Lower lobe of right lung (tissue), 2 donors: ENCODE data around the gene COX6B2. TPM values are rescaled to one million over a fixed set of nuclear protein-coding genes. Genes with fewer than 3 reads are reported as not detected.

Experiments used
- ATAC-seq, 2 donors: fragments of 200-7000 bp; cut with Tn5 transposase; one replicate each; pipeline ENCODE4 v1.9.1; 2020 to 2022; ENCODE audit warnings: mild to moderate bottlenecking in 2 of 2, moderate library complexity in 2 of 2
- DNase-seq: peaks from one replicate; pipeline ENCODE4 v3.0.0-alpha.2; 2020
- H3K27ac ChIP-seq: fragments of 200-600 bp; one replicate; pipeline ENCODE4 v1.8.0; 2022
- H3K27me3 ChIP-seq: fragments of 200-600 bp; one replicate; pipeline ENCODE4 v1.8.0; 2022; ENCODE audit warnings: low read depth
- H3K36me3 ChIP-seq: fragments of 200-600 bp; one replicate; pipeline ENCODE4 v1.8.0; 2022; ENCODE audit warnings: mild to moderate bottlenecking
- H3K4me1 ChIP-seq: fragments of 200-600 bp; one replicate; pipeline ENCODE4 v1.8.0; 2022
- H3K4me3 ChIP-seq: fragments of 200-600 bp; one replicate; pipeline ENCODE4 v1.8.0; 2022; ENCODE audit warnings: mild to moderate bottlenecking
- H3K9me3 ChIP-seq: fragments of 200-600 bp; one replicate; pipeline ENCODE4 v1.8.0; 2022
- intact Hi-C: fragments of 100-400 bp; cut with DNase I; formaldehyde crosslinking; loops from one replicate; pipeline ENCODE4 v1.11.0; 2022
- total RNA-seq: library from RNA; stranded (reverse); fragmentation: NEBNext Ultra II Directional; extraction: Animal tissue kit (Norgen Biotek cat#: 25700); gene quantifications from one replicate; pipeline ENCODE4 v1.2.1, GENCODE V29; 2021
- TF ChIP-seq, protein P1 (sequence below): fragments of 200-600 bp; IDR thresholded peaks from one replicate; pipeline ENCODE4 v1.8.0; 2022; ENCODE audit warnings: antibody characterized with exemption, mild to moderate bottlenecking
- donor health status: DM: no; HTN: yes; CAD: no; lungs with severe emphysema.

Gene COX6B2
- total RNA-seq, 1 donor from 2014 or later = not detected

DNA sequence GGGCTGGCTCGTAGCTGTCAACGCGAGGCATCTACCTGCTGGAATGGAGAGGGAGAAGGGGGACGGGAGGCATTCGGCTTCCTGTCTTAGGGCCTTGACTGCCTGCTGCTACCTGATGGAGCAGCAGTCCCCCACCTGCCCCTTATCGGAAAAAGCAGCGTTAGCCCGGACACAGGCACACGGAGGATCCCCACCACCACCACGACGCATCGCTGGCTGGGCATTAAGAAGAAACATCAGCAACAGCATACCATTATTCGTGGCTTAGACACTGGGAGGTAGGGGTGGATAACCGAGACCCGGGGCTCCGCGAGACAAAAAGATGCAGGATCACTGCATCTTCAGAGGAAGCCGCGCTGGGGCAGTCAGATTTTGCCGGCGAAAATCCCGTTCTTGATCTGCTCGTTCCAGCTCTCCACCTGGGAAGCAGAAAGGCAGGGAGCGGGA, 1.1 kb downstream of the COX6B2 start:
- TF ChIP-seq, protein P1, sequence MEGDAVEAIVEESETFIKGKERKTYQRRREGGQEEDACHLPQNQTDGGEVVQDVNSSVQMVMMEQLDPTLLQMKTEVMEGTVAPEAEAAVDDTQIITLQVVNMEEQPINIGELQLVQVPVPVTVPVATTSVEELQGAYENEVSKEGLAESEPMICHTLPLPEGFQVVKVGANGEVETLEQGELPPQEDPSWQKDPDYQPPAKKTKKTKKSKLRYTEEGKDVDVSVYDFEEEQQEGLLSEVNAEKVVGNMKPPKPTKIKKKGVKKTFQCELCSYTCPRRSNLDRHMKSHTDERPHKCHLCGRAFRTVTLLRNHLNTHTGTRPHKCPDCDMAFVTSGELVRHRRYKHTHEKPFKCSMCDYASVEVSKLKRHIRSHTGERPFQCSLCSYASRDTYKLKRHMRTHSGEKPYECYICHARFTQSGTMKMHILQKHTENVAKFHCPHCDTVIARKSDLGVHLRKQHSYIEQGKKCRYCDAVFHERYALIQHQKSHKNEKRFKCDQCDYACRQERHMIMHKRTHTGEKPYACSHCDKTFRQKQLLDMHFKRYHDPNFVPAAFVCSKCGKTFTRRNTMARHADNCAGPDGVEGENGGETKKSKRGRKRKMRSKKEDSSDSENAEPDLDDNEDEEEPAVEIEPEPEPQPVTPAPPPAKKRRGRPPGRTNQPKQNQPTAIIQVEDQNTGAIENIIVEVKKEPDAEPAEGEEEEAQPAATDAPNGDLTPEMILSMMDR = no peak

DNA sequence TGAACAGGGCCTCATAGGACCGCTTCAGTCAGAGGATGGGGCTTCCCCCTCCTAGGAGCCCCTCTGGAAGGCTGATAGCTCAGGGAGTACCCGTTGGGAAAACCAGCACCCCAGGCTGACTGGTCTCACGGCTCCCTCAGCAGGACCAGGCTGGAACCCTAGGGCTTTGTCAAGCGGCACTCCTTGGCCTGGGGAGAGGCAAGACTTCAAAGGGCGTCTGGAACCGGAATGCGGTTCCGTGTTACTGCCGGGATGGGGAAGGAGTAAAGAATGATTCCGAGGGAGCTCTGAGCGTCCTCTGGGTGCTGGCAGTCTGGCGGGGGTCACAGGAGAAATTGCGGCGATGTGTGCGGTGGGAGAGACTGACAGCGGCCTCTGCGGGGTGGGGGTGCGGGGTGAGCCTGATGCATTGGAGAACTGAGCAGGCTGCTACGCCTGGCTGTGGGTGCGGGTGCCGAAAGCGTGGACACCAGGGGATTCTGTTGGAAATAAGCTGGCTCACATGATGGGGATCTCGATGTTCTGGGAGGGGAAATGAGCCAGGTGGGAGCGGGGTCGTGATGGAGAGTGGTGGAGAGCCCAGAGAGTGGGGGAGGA, 1.9 kb downstream of the COX6B2 start:
- Histone ChIP-seq H3K4me3 (no peak overlapping the region), H3K27ac (no peak overlapping the region), H3K36me3 (no peaks in the 10 kb centered on the region), H3K27me3 (peaks cover 61% of the 10 kb centered on the region), H3K9me3 (no peaks in the 10 kb centered on the region), H3K4me1 (peaks cover 8% of the 10 kb centered on the region)
- intact Hi-C loops = no loop called here
- TF ChIP-seq, protein P1 = no peak
- DNase-seq = no peak
- ATAC-seq = no peak

More for the DNA sequence above, 1.1 kb downstream of the COX6B2 start:
- Histone ChIP-seq H3K9me3 (no peaks in the 10 kb centered on the region), H3K27ac (no peak overlapping the region), H3K4me1 (peaks cover 8% of the 10 kb centered on the region), H3K36me3 (no peaks in the 10 kb centered on the region), H3K4me3 (peak overlapping the region; percentile 53), H3K27me3 (peaks cover 61% of the 10 kb centered on the region)
- intact Hi-C loops = no loop called here
- ATAC-seq (no peak), DNase-seq (no peak)

DNA sequence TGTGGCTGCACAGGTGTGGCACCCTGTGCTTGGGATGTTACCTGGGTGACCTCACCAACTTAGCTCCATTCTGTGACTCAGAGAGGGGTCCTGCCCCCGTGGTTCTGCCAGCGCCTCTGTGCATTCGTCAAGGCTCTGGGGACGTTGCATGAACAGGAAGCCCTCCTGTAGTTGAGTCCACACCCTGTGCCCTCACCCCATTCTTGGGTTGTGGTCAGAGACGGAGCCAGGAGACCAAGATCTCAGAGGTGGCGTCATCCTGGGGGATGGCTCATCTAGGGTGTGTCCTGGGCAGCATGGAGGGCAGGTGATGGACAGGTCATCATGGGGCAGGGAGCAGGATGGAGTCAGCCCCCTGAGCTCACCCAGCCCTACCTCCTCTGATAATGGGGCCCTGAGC, 2.5 kb downstream of the COX6B2 start:
- ATAC-seq (no peak), DNase-seq (no peak)
- peaks cover 8% of the 10 kb centered on the region for H3K4me1 ChIP-seq
- no peak overlapping the region for H3K4me3 ChIP-seq
- TF ChIP-seq, protein P1 = no peak
- H3K36me3 ChIP-seq = peaks cover 3% of the 10 kb centered on the region
- H3K27me3 ChIP-seq = peaks cover 56% of the 10 kb centered on the region
- H3K27ac ChIP-seq = no peak overlapping the region
- no peaks in the 10 kb centered on the region for H3K9me3 ChIP-seq
- intact Hi-C loops = no loop called here

DNA sequence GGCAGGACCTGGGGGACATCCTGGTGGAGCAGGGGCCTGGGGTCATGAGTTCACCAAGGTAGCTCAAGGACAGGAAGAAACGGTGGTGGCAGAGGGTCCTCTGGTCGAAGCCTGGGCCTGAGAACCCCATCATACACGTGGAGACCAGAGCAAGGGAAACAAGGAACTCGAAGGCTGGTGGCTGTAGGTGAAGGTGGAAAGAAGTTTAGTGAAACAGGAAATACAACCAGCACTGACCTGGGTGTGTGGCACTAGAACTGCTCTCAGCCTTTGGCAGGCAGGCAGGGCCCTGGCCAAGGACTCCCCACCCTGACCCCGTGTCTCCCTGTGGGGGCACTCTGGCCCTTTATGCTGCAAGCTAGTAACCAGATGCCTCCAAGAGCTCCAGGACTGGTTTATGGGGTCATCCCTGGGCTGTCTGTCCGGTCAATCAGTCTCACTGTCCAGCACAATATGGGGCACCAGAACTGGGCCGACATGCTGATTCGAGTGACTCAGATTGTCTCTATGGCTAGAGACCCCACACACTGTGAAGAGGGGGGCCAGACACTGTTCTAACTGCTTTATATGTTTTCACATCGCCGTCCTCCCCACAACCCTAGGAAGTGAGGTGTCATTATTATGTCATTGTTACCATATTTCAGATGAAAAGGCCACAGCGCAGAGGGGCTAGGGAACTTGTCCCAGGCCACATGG, 3.8 kb downstream of the COX6B2 start:
- peaks cover 56% of the 10 kb centered on the region for H3K27me3 ChIP-seq
- intact Hi-C loops = no loop called here
- peaks cover 8% of the 10 kb centered on the region for H3K4me1 ChIP-seq
- ATAC-seq (no peak), DNase-seq (no peak)
- H3K36me3 ChIP-seq = peaks cover 12% of the 10 kb centered on the region
- H3K27ac ChIP-seq = no peak overlapping the region
- no peak overlapping the region for H3K4me3 ChIP-seq
- no peaks in the 10 kb centered on the region for H3K9me3 ChIP-seq
- TF ChIP-seq, protein P1 = no peak

DNA sequence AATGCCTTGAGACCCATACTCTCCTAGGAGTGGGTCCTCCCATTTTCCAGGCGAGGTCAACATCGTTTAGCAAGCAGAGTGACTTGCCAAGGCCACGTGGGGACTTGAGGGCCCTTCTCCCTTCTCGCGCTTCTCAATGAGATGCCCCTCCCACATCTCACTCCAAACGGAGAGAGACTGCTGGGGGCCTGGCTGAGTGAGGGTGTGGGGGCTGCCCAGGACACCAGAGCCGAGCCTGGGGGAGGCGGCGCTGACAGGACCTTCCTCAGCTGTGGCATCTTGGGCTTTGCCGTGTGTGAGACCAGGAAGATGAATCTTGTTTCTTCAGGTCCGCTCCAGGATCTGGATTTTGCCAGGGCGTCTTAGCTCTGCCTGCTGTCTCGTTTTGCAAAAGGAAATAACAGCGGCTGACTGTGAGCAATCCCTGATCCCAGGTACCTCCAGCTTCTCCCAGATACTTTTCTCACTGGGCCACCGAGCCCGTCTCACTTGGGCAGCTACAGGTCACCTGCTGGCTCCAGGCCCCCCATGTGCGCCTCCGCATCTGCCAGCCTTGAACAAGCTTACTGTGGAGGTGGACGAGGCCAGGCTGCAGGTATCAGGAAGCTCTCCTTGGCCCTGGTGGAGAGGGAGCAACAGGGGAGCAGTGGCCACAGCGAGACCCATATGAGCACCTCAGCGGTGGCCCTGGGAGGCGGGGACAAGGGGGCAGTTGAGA, 6.0 kb downstream of the COX6B2 start:
- TF ChIP-seq, protein P1 = no peak
- intact Hi-C loops = no loop called here
- H3K9me3 ChIP-seq = no peaks in the 10 kb centered on the region
- DNase-seq (peak; percentile 60), ATAC-seq (peak in 1 of 2 donors; percentile 35)
- H3K4me3 ChIP-seq = no peak overlapping the region
- H3K27ac ChIP-seq = no peak overlapping the region
- H3K27me3 ChIP-seq = peaks cover 34% of the 10 kb centered on the region
- peaks cover 5% of the 10 kb centered on the region for H3K4me1 ChIP-seq
- peaks cover 15% of the 10 kb centered on the region for H3K36me3 ChIP-seq
